Stimulated activated effector memory CD8-positive, alpha-beta T cell treated with anti-CD3 and anti-CD28 coated beads, Interleukin-12 subunit alpha, Interleukin-12 subunit beta, amount 100 ng/mL, for 72 hours (primary cell): ENCODE data around the gene MAP3K21.

Experiments used
- ATAC-seq: fragments of 150-1000 bp; cut with Tn5 transposase; 2 replicates; pipeline ENCODE4 v1.10.0; 2021
- DNase-seq, 2 donors: peaks; one replicate each; pipeline ENCODE4 v3.0.0; 2021 to 2022; ENCODE audit warnings: low spot score in 2 of 2
- H3K27ac Mint-ChIP-seq: one replicate; pipeline ENCODE4 v1.8.0; 2022; ENCODE audit warnings: mild to moderate bottlenecking, mixed read lengths
- H3K36me3 Mint-ChIP-seq: one replicate; pipeline ENCODE4 v1.8.0; 2022; ENCODE audit warnings: mild to moderate bottlenecking, mixed read lengths
- H3K4me1 Mint-ChIP-seq: one replicate; pipeline ENCODE4 v1.8.0; 2022; ENCODE audit warnings: mixed read lengths
- H3K4me3 Mint-ChIP-seq: one replicate; pipeline ENCODE4 v1.8.0; 2022; ENCODE audit warnings: mild to moderate bottlenecking, mixed read lengths
- H3K9me3 Mint-ChIP-seq: one replicate; pipeline ENCODE4 v1.8.0; 2022; ENCODE audit warnings: mixed read lengths

The MAP3K21 gene

DNA sequence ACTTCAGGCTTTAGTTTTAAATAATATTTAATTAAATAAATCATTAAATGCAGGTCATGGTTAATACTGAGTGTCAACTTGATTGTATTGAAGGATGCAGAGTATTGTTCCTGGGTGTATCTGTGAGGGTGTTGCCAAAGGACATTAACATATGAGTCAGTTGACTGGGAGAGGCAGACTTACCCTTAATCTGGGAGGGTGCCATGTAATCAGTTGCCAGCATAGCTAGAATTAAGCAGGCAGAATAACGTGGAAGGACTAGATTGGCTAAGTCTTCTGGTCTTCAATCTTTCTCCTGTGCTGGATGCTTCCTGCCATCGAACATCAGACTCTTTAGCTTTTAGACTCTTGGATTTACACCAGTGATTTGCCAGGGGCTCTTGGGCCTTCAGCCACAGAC, 85.3 kb downstream of the MAP3K21 start:
- H3K36me3 Mint-ChIP-seq = no peaks in the 10 kb centered on the region
- no peak overlapping the region for H3K27ac Mint-ChIP-seq
- no peak overlapping the region for H3K4me3 Mint-ChIP-seq
- ATAC-seq (no peak), DNase-seq (no peak)
- H3K9me3 Mint-ChIP-seq = peaks cover 6% of the 10 kb centered on the region
- H3K4me1 Mint-ChIP-seq = no peaks in the 10 kb centered on the region

DNA sequence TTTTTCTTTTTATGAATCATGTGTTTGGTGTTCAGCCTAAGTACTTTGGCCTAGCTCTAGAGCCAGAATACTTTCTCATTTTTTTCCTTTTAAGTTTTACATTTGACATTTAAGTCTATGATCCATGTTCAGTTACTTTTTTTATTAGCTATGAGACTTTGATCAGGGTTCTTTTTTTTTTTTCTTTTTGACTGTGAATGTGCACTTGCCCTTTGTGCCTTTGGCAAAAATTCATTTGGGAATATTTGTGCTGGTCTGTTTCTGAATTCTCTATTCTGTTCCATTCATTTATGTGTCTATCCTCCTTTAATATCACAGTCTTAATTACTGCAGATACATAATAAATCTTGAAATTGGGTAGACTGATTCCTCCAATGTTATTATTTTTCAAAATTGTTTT, 93.8 kb downstream of the MAP3K21 start:
- Mint-ChIP-seq H3K4me1 (no peaks in the 10 kb centered on the region), H3K36me3 (no peaks in the 10 kb centered on the region), H3K9me3 (no peaks in the 10 kb centered on the region), H3K4me3 (no peak overlapping the region), H3K27ac (no peak overlapping the region)
- no peak for ATAC-seq
- DNase-seq = no peak

DNA sequence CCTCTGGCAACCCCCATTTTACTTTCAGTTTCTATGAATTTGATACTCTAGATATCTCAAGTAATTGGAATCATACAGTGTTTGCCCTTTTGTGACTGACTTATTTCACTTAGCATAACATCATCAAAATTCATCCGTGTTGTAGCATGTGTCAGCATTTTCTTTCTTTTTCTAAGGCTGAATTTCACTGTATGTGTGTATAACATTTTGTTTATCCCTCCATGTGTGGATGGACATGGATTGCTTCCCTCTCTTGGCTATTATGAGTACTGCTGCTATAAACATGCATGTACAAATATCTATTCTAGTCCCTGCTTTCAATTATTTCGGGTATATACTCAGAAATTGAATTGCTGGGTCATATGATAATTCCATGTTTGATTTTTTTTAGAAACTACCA, 97.3 kb downstream of the MAP3K21 start:
- H3K4me3 Mint-ChIP-seq = no peak overlapping the region
- H3K27ac Mint-ChIP-seq = no peak overlapping the region
- H3K4me1 Mint-ChIP-seq = no peaks in the 10 kb centered on the region
- DNase-seq (no peak), ATAC-seq (no peak)
- H3K36me3 Mint-ChIP-seq = no peaks in the 10 kb centered on the region
- H3K9me3 Mint-ChIP-seq = no peaks in the 10 kb centered on the region

DNA sequence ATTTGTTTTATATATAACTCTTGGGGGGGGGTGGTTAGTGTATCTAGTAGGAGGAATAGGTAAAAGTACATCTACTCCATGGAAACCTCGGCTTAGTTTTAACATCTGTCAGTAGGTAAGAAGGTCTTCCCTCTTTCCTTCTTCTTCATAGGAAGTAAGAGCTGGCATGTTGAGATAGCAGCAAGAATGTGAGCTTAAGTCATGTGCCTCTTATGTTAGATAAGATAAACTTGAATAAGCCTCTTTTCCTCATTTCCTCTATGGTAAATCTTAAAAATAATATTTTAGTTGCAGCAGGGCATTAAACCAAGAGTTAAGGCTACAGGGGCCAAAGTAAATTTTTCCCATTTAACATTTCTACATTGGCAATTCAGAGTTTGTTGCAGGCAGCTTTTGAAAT, 100.4 kb downstream of the MAP3K21 start:
- DNase-seq (no peak), ATAC-seq (no peak)
- H3K9me3 Mint-ChIP-seq = no peaks in the 10 kb centered on the region
- H3K36me3 Mint-ChIP-seq = no peaks in the 10 kb centered on the region
- no peaks in the 10 kb centered on the region for H3K4me1 Mint-ChIP-seq
- H3K4me3 Mint-ChIP-seq = no peak overlapping the region
- H3K27ac Mint-ChIP-seq = no peak overlapping the region

DNA sequence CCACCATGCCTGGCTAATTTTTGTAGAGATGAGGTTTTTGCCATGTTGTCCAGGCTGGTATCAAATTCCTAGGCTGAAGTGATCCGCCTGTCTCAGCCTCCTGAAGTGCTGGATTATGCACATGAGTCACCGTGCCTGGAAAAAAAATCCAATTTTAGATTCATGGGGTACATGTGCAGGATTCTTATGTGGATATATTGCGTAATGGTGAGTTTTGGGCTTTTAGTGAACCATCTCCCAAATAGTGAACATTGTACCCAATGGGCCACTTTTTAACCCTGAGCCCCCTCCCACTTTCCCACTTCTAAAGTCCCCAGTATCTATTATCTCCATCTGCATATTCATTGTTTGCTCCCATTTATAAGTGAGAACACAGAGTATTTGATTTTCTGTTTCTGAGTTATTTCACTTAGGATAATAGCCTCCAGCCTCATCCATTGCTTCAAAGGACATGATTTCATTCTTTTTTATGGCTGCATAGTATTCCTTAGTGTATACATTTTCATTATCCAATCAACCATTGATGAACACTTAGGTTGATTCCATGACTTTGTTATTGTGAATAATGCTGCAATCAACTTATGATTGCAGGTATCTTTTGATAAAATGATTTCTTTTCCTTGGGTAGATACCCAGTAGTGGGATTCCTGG, 104.4 kb downstream of the MAP3K21 start:
- no peak for ATAC-seq
- Mint-ChIP-seq H3K27ac (no peak overlapping the region), H3K4me3 (no peak overlapping the region), H3K36me3 (no peaks in the 10 kb centered on the region), H3K9me3 (no peaks in the 10 kb centered on the region), H3K4me1 (no peaks in the 10 kb centered on the region)
- no peak for DNase-seq

DNA sequence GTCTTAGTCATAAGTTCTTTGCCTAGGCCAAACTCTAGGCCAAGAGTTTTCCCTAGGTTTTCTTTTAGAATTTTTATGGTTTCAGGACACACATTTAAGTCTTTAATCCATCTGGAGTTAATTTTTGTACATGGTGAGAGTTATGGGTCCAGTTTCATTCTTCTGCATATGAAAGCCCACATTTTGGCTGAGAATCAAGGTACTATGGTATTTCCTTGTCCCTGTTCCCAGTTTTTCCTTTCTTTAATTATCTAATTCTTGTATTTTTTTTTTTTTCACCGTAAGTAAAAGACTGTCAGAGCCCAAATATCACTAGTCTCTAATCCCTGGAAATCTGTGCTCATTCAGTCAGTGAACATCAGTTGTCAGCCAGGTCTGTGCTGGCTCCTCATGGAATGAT, 105.4 kb downstream of the MAP3K21 start:
- Mint-ChIP-seq H3K27ac (no peak overlapping the region), H3K4me3 (no peak overlapping the region), H3K4me1 (no peaks in the 10 kb centered on the region), H3K36me3 (no peaks in the 10 kb centered on the region), H3K9me3 (no peaks in the 10 kb centered on the region)
- ATAC-seq = no peak
- DNase-seq = no peak

DNA sequence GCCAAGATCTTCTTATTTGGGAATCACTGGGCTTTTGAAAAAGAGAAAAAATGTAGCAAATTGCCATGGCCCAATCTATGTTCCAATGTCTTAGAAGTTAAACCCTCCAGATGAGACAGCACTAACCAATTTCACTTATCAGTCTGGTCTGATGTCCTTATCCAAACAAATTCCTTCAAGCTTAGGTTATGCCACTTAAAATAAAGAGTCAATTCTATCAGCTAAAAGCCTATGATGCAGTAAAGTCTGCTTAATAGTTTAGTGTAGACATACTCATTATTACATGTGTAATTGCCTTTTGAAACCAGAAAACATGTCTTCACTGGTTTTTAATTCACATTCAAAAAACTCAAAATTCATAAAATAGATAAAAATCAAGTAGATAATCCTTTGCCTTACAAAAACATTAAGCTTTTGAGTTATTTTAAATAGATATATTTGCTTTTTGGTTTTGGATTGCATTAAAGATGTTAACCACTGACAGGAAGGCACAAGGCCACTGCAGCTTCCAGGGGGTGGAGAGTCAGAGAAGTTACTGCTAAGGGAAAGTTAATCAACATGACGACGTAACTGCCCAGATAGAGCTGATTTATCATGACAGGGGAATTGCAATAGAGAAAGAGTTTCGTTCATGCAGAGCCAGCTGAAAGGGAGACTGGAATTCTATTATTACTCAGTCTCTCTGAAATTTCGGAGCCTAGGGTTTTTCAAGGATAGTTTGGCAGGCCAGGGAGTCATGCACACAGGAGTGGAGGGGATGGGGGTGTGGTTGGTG, 106.1 kb downstream of the MAP3K21 start:
- no peaks in the 10 kb centered on the region for H3K4me1 Mint-ChIP-seq
- H3K4me3 Mint-ChIP-seq = no peak overlapping the region
- ATAC-seq (no peak), DNase-seq (no peak)
- H3K27ac Mint-ChIP-seq = no peak overlapping the region
- no peaks in the 10 kb centered on the region for H3K9me3 Mint-ChIP-seq
- no peaks in the 10 kb centered on the region for H3K36me3 Mint-ChIP-seq
